ENCODE results near the gene CAV1.

The CAV1 gene

DNA sequence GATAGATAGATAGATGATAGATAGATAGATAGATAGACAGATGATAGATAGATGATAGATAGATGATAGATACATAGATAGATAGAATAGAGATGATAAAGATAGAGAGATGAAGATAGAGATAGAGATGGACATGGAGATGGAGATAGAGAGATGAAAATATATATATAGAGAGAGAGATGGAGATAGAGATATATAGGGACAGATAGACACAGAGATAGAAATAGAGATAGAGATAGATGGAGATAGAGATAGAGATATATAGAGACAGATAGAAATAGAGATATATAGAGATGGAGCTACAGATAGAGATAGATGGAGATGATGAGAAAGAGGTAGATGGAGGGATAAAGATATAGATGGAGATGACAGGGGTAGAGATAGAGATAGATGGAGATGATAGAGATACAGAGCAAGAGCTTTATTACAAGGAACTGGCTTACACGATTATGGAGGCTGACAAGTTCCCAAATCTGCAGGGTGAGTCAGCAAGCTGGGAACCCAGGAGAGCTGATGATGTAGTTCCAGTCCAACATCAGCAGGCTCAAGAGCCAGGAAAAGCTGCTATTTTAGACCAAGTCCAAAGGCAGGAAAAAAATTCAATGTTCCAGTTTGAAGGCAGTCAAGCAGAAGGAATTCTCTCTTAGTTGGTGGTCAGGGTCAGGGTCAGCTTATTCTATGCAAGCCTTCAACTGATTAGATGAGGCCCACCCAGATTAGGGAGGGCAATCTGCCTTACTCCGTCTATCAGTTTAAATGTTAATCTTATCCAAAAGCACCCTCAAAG, 37.1 kb downstream of the CAV1 start:
- H3K27ac ChIP-seq, result no peak overlapping the region
- TF ChIP-seq, protein P1, sequence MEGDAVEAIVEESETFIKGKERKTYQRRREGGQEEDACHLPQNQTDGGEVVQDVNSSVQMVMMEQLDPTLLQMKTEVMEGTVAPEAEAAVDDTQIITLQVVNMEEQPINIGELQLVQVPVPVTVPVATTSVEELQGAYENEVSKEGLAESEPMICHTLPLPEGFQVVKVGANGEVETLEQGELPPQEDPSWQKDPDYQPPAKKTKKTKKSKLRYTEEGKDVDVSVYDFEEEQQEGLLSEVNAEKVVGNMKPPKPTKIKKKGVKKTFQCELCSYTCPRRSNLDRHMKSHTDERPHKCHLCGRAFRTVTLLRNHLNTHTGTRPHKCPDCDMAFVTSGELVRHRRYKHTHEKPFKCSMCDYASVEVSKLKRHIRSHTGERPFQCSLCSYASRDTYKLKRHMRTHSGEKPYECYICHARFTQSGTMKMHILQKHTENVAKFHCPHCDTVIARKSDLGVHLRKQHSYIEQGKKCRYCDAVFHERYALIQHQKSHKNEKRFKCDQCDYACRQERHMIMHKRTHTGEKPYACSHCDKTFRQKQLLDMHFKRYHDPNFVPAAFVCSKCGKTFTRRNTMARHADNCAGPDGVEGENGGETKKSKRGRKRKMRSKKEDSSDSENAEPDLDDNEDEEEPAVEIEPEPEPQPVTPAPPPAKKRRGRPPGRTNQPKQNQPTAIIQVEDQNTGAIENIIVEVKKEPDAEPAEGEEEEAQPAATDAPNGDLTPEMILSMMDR (conservative IDR thresholded peaks at IDR 0.05), result no peak

DNA sequence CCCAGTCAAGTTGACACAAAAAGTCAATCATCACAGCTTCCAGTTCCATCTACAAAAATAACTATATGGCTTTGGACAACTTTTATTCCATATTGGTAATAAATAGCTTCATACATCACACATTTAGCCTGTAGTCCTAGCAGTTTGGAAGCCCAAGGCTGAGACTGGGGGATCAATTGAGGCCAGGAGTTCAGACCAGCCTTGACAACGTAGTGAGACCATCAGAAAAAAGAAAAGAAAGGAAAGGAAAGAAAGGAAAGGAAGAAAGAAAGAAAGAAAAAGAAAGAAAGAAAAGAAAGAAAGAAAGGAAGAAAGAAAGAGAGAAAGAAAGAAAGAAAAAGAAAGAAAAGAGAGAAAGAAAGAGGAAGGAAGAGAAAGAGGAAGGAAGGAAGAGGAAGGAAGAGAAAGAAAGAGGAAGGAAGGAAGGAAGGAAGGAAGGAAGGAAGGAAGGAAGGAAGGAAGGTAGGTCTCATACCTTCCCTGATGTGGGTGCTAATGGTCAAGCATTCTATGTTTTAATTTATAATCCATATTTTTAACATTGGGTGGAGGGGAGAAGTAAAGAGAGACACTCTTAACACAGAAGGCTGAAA, 37.8 kb downstream of the CAV1 start:
- TF ChIP-seq, protein P1 (conservative IDR thresholded peaks at IDR 0.05), result no peak
- no peak overlapping the region for H3K27ac ChIP-seq

DNA sequence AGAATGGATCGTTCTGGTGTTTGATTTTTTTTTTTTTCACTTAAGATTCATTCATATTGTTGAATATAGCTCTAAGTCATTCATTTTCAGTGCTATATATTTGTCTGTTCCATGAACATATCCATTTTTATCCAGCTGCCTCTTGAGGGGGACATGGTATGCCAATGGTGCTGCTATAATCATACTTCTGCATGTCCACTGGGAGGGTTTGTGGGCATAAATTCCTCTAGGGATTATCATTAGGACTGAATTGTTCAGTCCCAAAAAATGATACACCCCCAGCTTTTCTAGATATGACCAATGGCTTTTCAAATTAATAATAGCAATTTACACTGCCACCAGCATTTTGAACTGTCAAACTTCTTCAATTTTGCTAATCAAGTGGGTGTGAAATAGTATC, 41.1 kb downstream of the CAV1 start:
- no peak overlapping the region for H3K27ac ChIP-seq
- TF ChIP-seq, protein P1 (conservative IDR thresholded peaks at IDR 0.05), result no peak

DNA sequence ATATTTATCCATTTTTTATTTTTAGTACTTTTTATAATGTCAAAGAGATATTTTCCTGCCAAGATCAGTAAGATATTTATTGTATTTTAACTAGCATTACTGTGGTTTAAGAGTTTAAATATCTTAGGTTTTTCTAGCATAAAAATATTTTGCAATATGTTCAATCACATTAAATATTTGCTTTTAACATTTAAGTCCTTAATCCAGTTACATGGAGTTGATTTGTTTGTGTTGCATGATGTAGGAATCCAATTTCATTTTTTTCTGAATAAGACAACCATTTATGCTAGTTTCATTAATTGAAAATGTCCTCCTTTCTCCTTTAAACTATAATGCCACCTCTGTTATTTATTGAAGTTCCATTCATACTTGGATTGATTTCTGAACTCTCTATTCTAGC, 41.8 kb downstream of the CAV1 start:
- no peak overlapping the region for H3K27ac ChIP-seq
- TF ChIP-seq, protein P1 (conservative IDR thresholded peaks at IDR 0.05), result no peak

DNA sequence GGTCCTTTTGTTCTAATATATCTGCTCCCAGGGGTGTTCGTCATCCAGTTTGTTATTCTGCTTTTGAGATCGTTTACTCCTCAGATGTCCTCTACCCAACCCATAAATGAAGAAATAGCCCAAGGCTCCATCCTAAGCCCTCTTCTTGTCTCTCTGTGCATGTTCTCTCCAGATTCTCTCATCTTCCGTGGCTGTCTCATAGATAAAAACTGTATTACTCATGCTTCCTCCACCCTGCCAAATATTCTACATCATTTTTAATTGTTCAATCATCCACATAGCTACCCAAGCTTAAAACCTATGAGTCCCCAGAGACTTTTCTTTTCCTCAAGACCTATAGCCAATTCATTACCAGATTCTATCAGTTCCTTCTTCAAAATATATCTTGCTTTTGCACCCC, 44.9 kb downstream of the CAV1 start:
- TF ChIP-seq, protein P1 (conservative IDR thresholded peaks at IDR 0.05), result no peak
- H3K27ac ChIP-seq, result no peak overlapping the region

DNA sequence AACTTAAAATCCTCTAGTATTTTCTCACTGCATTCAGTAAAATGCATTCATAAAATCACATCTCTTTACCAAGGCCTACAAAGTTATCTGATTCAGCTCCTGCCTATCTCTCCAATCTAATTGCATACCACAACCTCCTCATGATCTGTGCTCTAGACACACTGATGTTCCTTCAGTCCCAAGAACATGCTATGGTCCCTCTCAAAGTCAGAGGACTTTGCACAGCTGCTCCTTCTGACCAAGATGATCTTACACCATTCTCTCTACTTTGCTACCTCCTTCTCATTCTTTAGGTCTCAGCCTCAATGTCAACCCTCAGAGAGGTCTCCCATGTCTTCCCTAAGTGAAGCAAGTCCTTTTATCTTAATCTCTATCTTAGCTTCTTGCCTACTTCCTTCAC, 45.5 kb downstream of the CAV1 start:
- TF ChIP-seq, protein P1 (conservative IDR thresholded peaks at IDR 0.05), result no peak
- no peak overlapping the region for H3K27ac ChIP-seq

DNA sequence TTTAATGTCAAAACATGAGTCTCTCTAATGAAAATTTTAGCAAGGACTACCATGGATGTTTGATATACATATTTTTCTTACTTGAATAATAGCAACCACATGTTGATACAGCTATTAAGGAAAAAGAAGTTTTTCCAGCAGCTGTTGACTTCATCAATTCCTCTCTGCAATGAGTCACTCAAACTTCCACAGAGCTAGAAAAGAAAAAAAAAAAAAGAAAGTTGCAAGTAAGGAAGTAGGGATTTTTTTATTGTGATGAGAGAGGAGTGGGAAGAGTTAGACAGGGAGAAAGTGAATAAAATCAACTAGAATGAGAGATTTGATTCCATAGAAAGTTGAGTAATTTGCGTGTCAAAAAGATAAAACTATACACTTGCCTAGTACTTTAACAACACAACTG, 46.2 kb downstream of the CAV1 start:
- no peak overlapping the region for H3K27ac ChIP-seq
- TF ChIP-seq, protein P1 (conservative IDR thresholded peaks at IDR 0.05), result no peak
